ENCODE data around the gene FPR3. TPM values are rescaled to one million over a fixed set of nuclear protein-coding genes. Genes with fewer than 3 reads are reported as not detected.

FPR3 gene
- total RNA-seq, 1 donor from 2014 or later, result 4.2 TPM

GRCh38 chr19:51837145-51837544 is 42.2 kb downstream of the FPR3 start:
- H3K9me3 ChIP-seq, result no peaks in the 10 kb centered on the region
- TF ChIP-seq POLR2AphosphoS5 (IDR thresholded peaks at IDR 0.05; ENCODE audit: insufficient read depth in 1 of 2, low read depth in 1 of 2) (no peak), POLR2A (IDR thresholded peaks at IDR 0.05) (no peak)
- TF ChIP-seq, protein P1, sequence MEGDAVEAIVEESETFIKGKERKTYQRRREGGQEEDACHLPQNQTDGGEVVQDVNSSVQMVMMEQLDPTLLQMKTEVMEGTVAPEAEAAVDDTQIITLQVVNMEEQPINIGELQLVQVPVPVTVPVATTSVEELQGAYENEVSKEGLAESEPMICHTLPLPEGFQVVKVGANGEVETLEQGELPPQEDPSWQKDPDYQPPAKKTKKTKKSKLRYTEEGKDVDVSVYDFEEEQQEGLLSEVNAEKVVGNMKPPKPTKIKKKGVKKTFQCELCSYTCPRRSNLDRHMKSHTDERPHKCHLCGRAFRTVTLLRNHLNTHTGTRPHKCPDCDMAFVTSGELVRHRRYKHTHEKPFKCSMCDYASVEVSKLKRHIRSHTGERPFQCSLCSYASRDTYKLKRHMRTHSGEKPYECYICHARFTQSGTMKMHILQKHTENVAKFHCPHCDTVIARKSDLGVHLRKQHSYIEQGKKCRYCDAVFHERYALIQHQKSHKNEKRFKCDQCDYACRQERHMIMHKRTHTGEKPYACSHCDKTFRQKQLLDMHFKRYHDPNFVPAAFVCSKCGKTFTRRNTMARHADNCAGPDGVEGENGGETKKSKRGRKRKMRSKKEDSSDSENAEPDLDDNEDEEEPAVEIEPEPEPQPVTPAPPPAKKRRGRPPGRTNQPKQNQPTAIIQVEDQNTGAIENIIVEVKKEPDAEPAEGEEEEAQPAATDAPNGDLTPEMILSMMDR (IDR thresholded peaks at IDR 0.05), result no peak
- H3K4me3 ChIP-seq, result no peak overlapping the region
- no peaks in the 10 kb centered on the region for H3K4me1 ChIP-seq
- intact Hi-C loops (cut with DNase I), result no loop called here
- no peaks in the 10 kb centered on the region for H3K36me3 ChIP-seq
- no peak overlapping the region for H3K27ac ChIP-seq
- DNase-seq (ENCODE audit: extremely low spot score in 2 of 2), result no peak
- no peaks in the 10 kb centered on the region for H3K27me3 ChIP-seq

DNA sequence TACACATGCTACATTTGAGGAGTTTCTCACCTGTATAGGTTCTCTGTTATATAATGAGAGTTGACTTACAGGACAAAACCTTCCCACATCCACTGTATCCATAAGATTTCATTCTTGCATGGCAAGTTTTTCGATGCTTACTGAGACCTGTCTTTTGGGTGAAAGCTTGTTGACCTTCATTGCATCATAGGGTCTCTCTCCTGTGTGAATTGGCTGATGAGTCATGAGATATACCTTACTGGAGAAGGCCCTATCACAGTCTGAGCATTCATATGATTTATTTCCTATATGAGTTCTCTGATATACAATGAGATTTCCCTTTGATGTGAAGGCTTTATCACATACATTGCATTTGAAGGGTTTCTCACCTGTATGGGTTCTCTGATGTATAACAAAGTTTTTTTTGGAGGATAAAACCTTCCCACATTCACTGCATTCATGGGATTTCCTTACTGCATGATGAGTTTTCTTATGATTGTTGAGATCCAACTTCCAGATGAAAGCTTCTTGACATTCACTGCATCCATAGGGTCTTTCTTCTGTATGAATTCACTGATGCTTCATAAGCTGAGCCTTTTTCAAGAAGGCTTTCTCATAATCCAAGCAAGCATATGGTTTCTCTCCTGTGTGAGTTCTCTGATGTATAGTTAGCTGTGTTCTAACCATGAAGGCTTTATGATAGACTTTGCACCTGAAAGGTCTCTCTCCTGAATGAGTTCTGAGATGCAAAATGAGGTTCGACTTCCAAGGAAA is 67.1 kb downstream of the FPR3 start:
- H3K4me3 ChIP-seq, result no peak overlapping the region
- TF ChIP-seq POLR2A (IDR thresholded peaks at IDR 0.05), result no peak
- TF ChIP-seq, protein P1 (IDR thresholded peaks at IDR 0.05), result no peak
- no peak for TF ChIP-seq POLR2AphosphoS5 (IDR thresholded peaks at IDR 0.05; ENCODE audit: insufficient read depth in 1 of 2, low read depth in 1 of 2)
- no peaks in the 10 kb centered on the region for H3K27me3 ChIP-seq
- no peak overlapping the region for H3K27ac ChIP-seq
- H3K36me3 ChIP-seq, result peaks cover 0 to 34% of the 10 kb centered on the region in 2 donors
- intact Hi-C loops (cut with DNase I), result no loop called here
- DNase-seq (ENCODE audit: extremely low spot score in 2 of 2), result no peak
- H3K9me3 ChIP-seq, result peaks cover 69% of the 10 kb centered on the region
- H3K4me1 ChIP-seq, result no peaks in the 10 kb centered on the region

- no peak overlapping the region for H3K4me3 ChIP-seq
Measured at GRCh38 chr19:51873097-51873496, 78.1 kb downstream of the FPR3 start.

More at GRCh38 chr19:51873097-51873496, 78.1 kb downstream of the FPR3 start:
- no peaks in the 10 kb centered on the region for H3K4me1 ChIP-seq
- H3K27me3 ChIP-seq, result no peaks in the 10 kb centered on the region
- no peak for DNase-seq (ENCODE audit: extremely low spot score in 2 of 2)
- no peak for TF ChIP-seq POLR2AphosphoS5 (IDR thresholded peaks at IDR 0.05; ENCODE audit: insufficient read depth in 1 of 2, low read depth in 1 of 2)
- TF ChIP-seq, protein P1 (IDR thresholded peaks at IDR 0.05), result no peak
- TF ChIP-seq POLR2A (IDR thresholded peaks at IDR 0.05), result no peak
- H3K27ac ChIP-seq, result no peak overlapping the region
- H3K9me3 ChIP-seq, result peaks cover 44% of the 10 kb centered on the region
- peaks cover 8 to 70% of the 10 kb centered on the region in 2 donors for H3K36me3 ChIP-seq
- intact Hi-C loops (cut with DNase I), result no loop called here

Other genes with a start within 250 kb of the FPR3 start
- gene ZNF175, start 223.9 kb upstream of the FPR3 start, total RNA-seq, result 8.1 TPM
- gene SIGLEC5, start 164.8 kb upstream of the FPR3 start, total RNA-seq, result 0.49 TPM
- gene SIGLEC14, start 148.3 kb upstream of the FPR3 start, total RNA-seq, result not detected
- 53.0 TPM for gene SPACA6, start 101.8 kb upstream of the FPR3 start, total RNA-seq
- gene HAS1, start 71.2 kb upstream of the FPR3 start, total RNA-seq, result 2.9 TPM
- 12.8 TPM for gene FPR1, start 43.3 kb upstream of the FPR3 start, total RNA-seq
- not detected for gene FPR2, start 34.0 kb upstream of the FPR3 start, total RNA-seq
- 14.2 TPM for gene ZNF577, start 92.8 kb downstream of the FPR3 start, total RNA-seq
- gene ZNF649, start 109.9 kb downstream of the FPR3 start, total RNA-seq, result 13.5 TPM
- gene ZNF613, start 132.3 kb downstream of the FPR3 start, total RNA-seq, result 4.2 TPM
- 8.6 TPM for gene ZNF350, start 191.7 kb downstream of the FPR3 start, total RNA-seq
- gene ZNF615, start 213.1 kb downstream of the FPR3 start, total RNA-seq, result 6.4 TPM
- 5.9 TPM for gene ZNF614, start 233.2 kb downstream of the FPR3 start, total RNA-seq